GM12873 (cell line): ENCODE data around the gene SNAP91.

ENCODE experiments used
- TF ChIP-seq, protein P1 (sequence below): IDR thresholded peaks from 2 replicates; pipeline ENCODE4 v1.5.1; 2012; ENCODE audit warnings: low read depth, mild to moderate bottlenecking, moderate library complexity, low read length, control low read depth; ENCODE audit not compliant: insufficient read depth; ENCODE audit errors: missing control alignments

SNAP91 gene

DNA sequence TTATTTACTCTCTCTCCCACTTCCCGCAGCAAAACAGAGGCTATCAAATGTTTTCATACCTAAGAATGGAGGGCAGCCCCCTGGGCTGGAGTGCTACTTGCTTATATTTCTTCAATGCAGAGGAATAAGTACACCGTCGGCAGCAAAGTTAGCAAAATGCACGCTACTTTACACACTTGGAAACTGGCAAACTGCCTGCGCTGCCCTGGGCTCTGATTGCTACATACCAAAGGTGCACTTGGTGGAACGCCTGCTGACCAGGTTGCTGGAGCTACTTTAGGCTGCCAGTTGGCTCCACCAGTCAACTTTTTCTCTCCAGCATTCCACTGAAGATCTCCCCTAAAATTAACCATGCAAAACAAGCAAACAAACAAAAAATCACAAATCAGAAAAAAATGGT lies 134.1 kb downstream of the SNAP91 start:
- TF ChIP-seq, protein P1, sequence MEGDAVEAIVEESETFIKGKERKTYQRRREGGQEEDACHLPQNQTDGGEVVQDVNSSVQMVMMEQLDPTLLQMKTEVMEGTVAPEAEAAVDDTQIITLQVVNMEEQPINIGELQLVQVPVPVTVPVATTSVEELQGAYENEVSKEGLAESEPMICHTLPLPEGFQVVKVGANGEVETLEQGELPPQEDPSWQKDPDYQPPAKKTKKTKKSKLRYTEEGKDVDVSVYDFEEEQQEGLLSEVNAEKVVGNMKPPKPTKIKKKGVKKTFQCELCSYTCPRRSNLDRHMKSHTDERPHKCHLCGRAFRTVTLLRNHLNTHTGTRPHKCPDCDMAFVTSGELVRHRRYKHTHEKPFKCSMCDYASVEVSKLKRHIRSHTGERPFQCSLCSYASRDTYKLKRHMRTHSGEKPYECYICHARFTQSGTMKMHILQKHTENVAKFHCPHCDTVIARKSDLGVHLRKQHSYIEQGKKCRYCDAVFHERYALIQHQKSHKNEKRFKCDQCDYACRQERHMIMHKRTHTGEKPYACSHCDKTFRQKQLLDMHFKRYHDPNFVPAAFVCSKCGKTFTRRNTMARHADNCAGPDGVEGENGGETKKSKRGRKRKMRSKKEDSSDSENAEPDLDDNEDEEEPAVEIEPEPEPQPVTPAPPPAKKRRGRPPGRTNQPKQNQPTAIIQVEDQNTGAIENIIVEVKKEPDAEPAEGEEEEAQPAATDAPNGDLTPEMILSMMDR: no peak

DNA sequence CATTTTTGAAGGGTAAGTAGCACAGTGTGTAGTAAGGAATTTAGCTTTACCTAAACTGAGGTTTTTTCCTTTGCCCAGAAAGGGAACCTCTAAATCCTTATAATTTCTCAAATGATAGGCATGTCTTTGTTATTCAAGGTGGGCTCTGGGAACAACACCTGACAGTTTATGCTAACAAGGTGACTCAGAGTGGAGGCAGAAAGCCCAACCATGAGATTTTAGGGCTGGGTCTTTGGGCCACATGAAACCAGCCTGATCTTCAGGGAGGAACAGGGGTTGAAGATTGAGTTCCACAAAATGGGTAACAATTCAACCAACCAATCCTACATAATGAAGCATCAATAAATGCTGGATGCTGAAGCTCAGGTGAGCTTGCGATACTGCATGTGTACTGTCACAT lies 149.9 kb downstream of the SNAP91 start:
- TF ChIP-seq, protein P1: no peak

DNA sequence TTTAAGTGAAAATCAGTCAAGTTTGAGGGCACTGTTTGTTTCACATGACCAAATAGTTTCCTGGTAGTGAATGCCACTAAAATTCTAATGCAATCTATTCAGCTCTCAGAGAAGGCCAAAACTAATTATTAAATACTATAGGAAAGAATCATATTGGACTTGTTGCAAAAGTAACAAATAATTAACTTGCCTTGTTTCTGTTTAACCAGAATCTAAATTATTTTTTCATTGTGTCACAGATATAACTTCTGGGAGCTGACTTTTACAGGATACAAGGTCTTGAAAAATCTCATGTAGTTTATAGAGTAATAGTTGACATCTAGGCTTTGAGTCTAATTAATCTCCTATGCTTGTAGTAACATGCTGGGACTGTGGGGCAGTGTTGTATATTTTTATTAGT lies 152.0 kb downstream of the SNAP91 start:
- TF ChIP-seq, protein P1: no peak

DNA sequence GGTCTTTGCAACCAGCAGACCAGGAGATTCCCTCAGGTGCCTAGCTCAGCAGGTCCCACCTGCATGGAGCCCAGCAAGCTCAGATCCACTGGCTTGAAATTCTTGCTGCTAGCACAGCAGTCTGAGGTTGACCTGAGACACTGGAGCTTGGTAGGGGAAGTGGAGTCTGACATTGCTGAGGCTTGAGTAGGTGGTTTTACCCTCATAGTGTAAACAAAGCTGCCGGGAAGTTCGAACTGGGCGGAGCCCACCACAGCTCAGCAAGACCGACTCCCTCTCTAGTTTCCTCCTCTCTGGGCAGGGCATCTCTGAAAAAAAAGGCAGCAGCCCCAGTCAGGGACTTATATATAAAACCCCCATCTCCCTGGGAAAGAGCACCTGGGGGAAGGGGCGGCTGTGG lies 162.3 kb downstream of the SNAP91 start:
- TF ChIP-seq, protein P1: no peak

DNA sequence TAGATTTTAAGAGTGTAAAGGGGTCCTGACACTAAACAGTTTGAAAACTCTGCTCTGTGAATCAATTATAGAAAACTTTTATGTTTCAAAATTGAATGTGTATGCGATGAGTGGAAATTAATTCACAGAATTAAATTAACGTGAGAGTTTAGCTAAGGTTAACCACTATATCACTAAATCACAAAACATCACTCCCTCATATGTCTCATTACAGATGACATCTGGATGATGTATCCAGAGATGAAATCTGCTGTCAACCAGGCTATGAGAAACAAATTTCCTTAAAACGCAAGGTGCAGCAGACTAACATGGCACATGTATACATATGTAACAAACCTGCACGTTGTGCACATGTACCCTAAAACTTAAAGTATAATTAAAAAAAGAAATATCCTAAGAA lies 169.2 kb downstream of the SNAP91 start:
- TF ChIP-seq, protein P1: no peak

DNA sequence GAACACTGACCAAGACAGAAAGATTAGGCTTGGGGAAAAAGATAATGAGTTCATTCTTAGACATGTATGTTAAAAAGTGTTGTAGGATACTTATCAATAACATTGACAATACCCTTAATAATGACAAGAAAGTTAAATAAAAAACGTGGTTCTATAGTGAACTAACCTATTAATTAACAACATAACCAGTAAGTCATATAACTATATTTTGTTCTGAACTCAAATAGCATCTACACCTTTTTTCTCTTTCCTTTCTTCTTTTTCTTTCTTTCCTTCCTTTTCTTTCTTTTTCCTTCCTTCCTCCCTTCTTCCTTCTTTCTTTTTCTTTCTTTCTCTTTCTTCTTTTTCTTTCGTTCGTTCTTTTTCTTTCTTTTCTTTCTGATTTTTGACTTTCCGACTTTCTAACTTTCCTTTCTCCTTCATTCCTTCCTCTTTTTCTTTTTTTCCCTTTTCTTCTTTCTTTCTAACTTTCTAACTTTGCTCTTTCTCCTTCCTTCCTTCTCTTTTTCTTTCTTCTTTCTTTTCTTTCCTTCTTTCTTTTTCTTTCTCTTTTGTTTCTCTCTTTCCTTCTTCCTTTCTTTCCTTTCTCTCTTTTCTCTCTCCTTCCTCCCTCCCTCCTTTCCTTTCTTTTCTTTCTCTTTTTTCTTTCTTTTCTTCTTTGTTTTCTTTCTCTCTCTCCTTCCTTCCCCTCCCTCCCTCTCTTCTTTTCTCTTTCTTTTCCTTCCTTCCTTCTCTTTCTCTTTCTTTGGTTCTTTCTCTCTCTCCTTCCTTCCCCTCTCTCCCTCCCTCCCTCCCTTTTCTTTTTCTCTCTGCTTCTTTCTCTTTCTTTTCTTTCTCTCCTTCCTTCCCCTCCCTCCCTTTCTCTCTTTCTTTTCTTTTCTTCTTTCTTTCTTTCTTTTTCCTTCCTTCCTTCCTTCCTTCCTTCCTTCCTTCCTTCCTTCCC lies 172.0 kb downstream of the SNAP91 start:
- TF ChIP-seq, protein P1: no peak

DNA sequence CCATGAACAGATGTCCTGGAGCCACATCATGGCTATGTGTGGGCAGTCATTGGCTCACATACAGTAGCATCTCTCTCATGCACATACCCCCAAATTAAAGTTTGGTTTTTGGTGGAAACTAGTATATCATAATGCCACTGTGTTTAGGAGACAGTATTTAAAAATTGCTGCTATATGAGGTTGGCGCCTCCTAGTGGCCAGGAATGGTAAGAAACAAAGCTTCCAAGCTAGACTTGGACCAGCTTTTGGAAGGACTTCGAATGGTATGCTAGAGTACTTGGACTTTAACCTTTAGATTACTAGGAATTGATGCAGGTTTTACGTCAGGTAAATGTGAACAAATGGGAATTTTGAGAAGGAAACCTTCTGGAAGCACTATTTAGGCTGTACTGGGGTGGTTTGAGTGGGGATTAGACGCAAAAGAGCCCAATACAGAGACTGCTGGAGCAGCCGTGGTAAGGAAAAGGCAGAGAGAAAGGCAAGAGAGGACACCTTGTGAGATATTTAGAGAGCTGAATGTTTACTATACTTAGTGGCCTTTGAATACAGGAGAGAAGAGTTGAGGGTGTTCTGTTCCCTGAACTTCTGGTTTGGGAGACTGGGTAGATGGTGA lies 172.8 kb downstream of the SNAP91 start:
- TF ChIP-seq, protein P1: peak; percentile 79
